ENCODE measurements around the gene SOBP.

The SOBP gene

DNA sequence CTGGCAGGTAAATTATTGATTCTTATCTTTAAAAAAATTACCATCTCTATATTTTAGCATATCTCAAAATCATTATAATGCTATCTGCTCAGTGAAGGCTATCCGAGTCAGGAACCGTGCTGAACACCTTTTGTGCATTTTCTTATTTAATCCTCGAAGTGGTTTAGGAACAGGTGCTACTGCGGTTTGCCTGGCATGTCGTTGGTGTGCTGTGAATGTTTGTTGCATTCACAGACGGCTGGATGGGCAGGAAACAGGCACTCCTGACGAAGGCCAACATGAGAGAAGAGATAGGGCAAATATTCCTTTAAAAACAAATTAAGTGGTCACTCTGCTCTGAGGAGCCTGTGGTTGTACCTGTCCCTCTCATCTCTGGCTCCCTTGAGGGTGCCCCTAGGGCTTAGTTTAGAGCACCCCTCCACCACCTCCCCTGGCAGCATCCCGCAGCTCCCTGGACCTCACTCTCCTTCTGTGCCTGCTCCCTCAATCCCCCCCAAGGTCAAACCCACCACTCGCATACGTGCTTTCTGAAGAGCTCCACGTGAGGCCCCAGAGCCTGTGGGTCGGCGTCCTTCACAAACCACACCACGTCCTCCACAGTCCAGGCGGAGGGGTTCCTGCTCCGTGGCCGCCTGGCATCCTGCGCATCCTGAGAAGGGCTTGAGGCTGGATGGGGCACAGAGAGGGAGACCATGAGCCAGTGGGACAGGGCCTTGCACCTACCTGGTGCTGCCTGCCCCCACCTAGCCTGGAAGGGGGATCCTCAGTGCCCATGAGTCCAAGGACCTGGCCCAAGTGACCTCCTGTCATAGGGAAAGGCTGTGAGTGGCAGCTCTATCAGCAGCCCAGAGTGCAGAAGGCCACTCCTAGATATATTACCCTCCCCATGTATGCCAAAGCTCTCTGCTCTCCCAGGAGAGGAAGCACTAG lies 217.7 kb downstream of the SOBP start:
- TF ChIP-seq CTCF (IDR thresholded peaks at IDR 0.05; ENCODE audit: unreplicated experiment in 3 of 3), result no peak
- H3K9me3 Mint-ChIP-seq, result no peaks in the 10 kb centered on the region
- peaks cover 29% of the 10 kb centered on the region for H3K27me3 Mint-ChIP-seq (ENCODE audit: low read depth)
- no peak overlapping the region for H3K4me3 Mint-ChIP-seq
- no peak overlapping the region for H3K27ac Mint-ChIP-seq
- H3K4me1 Mint-ChIP-seq, result peaks cover 30% of the 10 kb centered on the region
- H3K36me3 Mint-ChIP-seq (ENCODE audit: low read depth), result no peaks in the 10 kb centered on the region

DNA sequence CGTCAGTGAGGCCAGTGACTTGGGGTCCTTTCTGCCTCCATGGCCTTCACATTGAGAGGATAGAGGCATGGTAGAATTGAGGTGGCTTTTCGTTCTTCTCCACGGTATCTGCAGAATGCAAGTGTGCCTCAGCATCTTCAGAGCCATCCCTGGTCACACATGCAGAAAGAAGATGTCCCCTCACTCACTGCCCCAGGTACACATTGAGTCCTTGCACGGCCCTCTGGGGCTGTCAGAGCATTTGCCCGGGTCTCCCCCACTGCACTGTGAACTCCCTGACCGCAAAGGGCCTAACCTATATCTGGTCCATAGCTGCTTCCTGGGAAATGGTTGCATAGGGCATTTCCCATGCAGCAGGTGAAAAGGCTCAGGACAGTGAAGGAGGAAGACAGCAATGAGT lies 218.5 kb downstream of the SOBP start:
- Mint-ChIP-seq H3K4me3 (no peak overlapping the region), H3K4me1 (peaks cover 38% of the 10 kb centered on the region), H3K9me3 (no peaks in the 10 kb centered on the region), H3K36me3 (ENCODE audit: low read depth) (no peaks in the 10 kb centered on the region), H3K27ac (no peak overlapping the region), H3K27me3 (ENCODE audit: low read depth) (peaks cover 32% of the 10 kb centered on the region)
- TF ChIP-seq CTCF (IDR thresholded peaks at IDR 0.05; ENCODE audit: unreplicated experiment in 3 of 3), result no peak

DNA sequence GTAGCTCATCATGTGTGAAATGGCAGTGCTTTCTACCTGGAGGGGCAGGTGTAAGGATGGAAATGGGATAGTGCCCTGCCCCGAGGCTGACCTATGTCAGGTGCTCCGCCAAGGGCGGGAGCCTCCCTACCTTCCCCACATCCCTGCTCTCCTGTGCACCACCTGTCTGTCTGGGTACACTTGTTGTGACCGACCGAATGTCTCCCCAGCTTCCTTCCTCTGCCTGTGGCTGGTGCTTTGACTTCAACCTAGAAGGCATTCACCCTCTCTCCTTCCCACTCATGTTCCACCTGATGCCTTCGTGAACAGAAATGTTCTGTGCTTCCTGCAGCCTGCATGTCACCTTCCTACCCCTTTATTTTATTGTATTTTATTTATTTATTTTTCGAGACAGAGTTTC lies 219.4 kb downstream of the SOBP start:
- no peak for TF ChIP-seq CTCF (IDR thresholded peaks at IDR 0.05; ENCODE audit: unreplicated experiment in 3 of 3)
- Mint-ChIP-seq H3K27me3 (ENCODE audit: low read depth) (peaks cover 33% of the 10 kb centered on the region), H3K4me3 (no peak overlapping the region), H3K4me1 (peaks cover 40% of the 10 kb centered on the region), H3K36me3 (ENCODE audit: low read depth) (no peaks in the 10 kb centered on the region), H3K27ac (no peak overlapping the region), H3K9me3 (no peaks in the 10 kb centered on the region)

Data from nephron (organoid).